GM12878 (cell line): Measurements from ENCODE around the gene JAG1. TPM values are rescaled to one million over a fixed set of nuclear protein-coding genes. Genes with fewer than 3 reads are reported as not detected.

Experiments used
- CBX5 ChIP-seq: sonication (generic); IDR thresholded peaks from 2 replicates; pipeline ENCODE4 v1.6.1; 2016; ENCODE audit warnings: low read depth, moderate library complexity, mild to moderate bottlenecking, inconsistent platforms
- GABPA ChIP-seq: IDR thresholded peaks from 2 replicates; pipeline ENCODE4 v1.6.1; 2014; ENCODE audit warnings: antibody characterized with exemption, low read depth, mild to moderate bottlenecking, inconsistent platforms
- HDGF ChIP-seq: fragments of 450-650 bp; IDR thresholded peaks from 2 replicates; pipeline ENCODE4 v1.6.1; 2016; ENCODE audit warnings: antibody characterized with exemption
- NR2C2 ChIP-seq: IDR thresholded peaks from 2 replicates; pipeline ENCODE4 v1.6.1; 2011; ENCODE audit warnings: borderline replicate concordance, low read depth; ENCODE audit not compliant: control insufficient read depth, insufficient read length
- RAD21 ChIP-seq: IDR thresholded peaks from 2 replicates; pipeline ENCODE4 v1.6.1; 2011; ENCODE audit warnings: mild to moderate bottlenecking, low read depth, low read length, moderate library complexity; ENCODE audit not compliant: insufficient read depth
- RB1 ChIP-seq: fragments of 450-650 bp; formaldehyde crosslinking; IDR thresholded peaks from 2 replicates; pipeline ENCODE4 v1.6.1; 2017; ENCODE audit warnings: mild to moderate bottlenecking, borderline replicate concordance
- SRF ChIP-seq, 2 experiments: IDR thresholded peaks; 2 replicates each; pipeline ENCODE4 v1.6.1; 2011; ENCODE audit warnings: low read depth in 2 of 2, low read length in 2 of 2, mild to moderate bottlenecking in 1 of 2, moderate library complexity in 1 of 2
- STAT3 ChIP-seq: IDR thresholded peaks from 2 replicates; pipeline ENCODE4 v1.6.1; 2011; ENCODE audit warnings: low read depth, low read length, improper control_type of control experiment
- YBX1 ChIP-seq: fragments of 450-650 bp; IDR thresholded peaks from 2 replicates; pipeline ENCODE4 v1.6.1; 2016; ENCODE audit warnings: antibody characterized with exemption
- ZBTB11 ChIP-seq: fragments of 450-650 bp; formaldehyde crosslinking; IDR thresholded peaks from 2 replicates; pipeline ENCODE4 v1.5.0; 2022; ENCODE audit warnings: mild to moderate bottlenecking, missing genetic modification characterization
- polyA plus RNA-seq, 11 experiments: library from polyadenylated mRNA; depleted of rRNA in 4 of 11; unstranded in 6 of 11; stranded (reverse) in 5 of 11; fragments of >200 nt; fragmentation: Nextera tagmentation in 4 of 11; fragmentation: Illumina TruSeq in 1 of 11; extraction: Ambion mirVana in 4 of 11; extraction: Trizol in 1 of 11; gene quantifications; 1 replicate in 1 of 11; 2 replicates in 10 of 11; pipeline versions ENCODE4 v1.2.1 to v1.2.3, GENCODE V29; 2011 to 2016; ENCODE audit warnings: inconsistent platforms in 2 of 11, missing spikeins in 2 of 11, low read depth in 1 of 11
- total RNA-seq, 4 experiments: library from RNA; depleted of rRNA in 3 of 4; stranded (reverse); fragments of >200 nt in 3 of 4; fragmentation: Illumina TruSeq in 1 of 4; extraction: Trizol in 1 of 4; gene quantifications; 2 replicates each; pipeline versions ENCODE4 v1.2.1 to v1.2.3, GENCODE V29; 2013 to 2021
- TF ChIP-seq, protein P1 (sequence below): IDR thresholded peaks from 2 replicates; pipeline ENCODE4 v1.6.1; 2012; ENCODE audit warnings: low read depth, low read length, improper control_type of control experiment
- TF ChIP-seq, protein P2 (sequence below): fragments of 450-650 bp; formaldehyde crosslinking; IDR thresholded peaks from 2 replicates; pipeline ENCODE4 v1.4.0; 2020; ENCODE audit warnings: mild to moderate bottlenecking, moderate library complexity
- TF ChIP-seq, protein P3 (sequence below): IDR thresholded peaks from 2 replicates; pipeline ENCODE4 v1.6.1; 2012; ENCODE audit warnings: low read depth, low read length, improper control_type of control experiment
- TF ChIP-seq, protein P4 (sequence below): fragments of 450-650 bp; IDR thresholded peaks from 2 replicates; pipeline ENCODE4 v1.6.1; 2017; ENCODE audit warnings: mild to moderate bottlenecking

The JAG1 gene
- total and polyA plus RNA-seq, 10 of the 15 experiments (the other 5 are each of a cell fraction or from before 2014, with no cell fraction given): 0.66 to 6.9 (median 1.8) TPM

DNA sequence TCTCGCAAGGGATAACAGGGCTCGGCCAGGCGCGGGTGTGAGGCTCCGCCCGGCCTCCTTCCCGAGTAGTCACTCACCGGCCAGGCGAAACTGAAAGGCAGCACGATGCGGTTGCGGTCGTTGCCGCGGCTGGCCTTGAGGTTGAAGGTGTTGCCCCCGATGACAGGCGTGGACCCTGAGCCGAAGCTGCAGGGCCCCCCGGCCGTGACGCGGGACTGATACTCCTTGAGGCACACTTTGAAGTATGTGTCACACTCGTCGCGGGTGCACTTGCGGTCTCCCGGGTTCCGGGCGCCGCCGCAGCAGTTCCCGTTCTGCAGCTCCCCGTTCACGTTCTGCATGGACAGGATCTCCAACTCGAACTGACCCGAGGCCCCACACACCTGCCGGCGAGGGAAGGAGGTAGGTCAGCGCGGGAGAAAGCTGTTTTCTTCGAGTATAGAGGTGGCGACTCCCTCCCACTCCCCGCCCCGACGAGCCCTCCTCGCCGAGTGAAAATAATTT, 1.1 kb downstream of the JAG1 start (continued):
- no peak for TF ChIP-seq ZBTB11 (CRISPR knock-in tag)
- no peak for TF ChIP-seq RB1
- TF ChIP-seq, protein P1, sequence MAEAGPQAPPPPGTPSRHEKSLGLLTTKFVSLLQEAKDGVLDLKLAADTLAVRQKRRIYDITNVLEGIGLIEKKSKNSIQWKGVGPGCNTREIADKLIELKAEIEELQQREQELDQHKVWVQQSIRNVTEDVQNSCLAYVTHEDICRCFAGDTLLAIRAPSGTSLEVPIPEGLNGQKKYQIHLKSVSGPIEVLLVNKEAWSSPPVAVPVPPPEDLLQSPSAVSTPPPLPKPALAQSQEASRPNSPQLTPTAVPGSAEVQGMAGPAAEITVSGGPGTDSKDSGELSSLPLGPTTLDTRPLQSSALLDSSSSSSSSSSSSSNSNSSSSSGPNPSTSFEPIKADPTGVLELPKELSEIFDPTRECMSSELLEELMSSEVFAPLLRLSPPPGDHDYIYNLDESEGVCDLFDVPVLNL: no peak
- TF ChIP-seq, protein P2, sequence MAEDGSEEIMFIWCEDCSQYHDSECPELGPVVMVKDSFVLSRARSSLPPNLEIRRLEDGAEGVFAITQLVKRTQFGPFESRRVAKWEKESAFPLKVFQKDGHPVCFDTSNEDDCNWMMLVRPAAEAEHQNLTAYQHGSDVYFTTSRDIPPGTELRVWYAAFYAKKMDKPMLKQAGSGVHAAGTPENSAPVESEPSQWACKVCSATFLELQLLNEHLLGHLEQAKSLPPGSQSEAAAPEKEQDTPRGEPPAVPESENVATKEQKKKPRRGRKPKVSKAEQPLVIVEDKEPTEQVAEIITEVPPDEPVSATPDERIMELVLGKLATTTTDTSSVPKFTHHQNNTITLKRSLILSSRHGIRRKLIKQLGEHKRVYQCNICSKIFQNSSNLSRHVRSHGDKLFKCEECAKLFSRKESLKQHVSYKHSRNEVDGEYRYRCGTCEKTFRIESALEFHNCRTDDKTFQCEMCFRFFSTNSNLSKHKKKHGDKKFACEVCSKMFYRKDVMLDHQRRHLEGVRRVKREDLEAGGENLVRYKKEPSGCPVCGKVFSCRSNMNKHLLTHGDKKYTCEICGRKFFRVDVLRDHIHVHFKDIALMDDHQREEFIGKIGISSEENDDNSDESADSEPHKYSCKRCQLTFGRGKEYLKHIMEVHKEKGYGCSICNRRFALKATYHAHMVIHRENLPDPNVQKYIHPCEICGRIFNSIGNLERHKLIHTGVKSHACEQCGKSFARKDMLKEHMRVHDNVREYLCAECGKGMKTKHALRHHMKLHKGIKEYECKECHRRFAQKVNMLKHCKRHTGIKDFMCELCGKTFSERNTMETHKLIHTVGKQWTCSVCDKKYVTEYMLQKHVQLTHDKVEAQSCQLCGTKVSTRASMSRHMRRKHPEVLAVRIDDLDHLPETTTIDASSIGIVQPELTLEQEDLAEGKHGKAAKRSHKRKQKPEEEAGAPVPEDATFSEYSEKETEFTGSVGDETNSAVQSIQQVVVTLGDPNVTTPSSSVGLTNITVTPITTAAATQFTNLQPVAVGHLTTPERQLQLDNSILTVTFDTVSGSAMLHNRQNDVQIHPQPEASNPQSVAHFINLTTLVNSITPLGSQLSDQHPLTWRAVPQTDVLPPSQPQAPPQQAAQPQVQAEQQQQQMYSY (CRISPR knock-in tag): no peak
- no peak for TF ChIP-seq NR2C2
- TF ChIP-seq STAT3: no peak
- no peak for TF ChIP-seq YBX1
- TF ChIP-seq GABPA: no peak
- TF ChIP-seq SRF (IDR thresholded peaks at IDR 0.05; ENCODE audit: low read depth in 2 of 2, low read length in 2 of 2): no peak
- TF ChIP-seq, protein P3, sequence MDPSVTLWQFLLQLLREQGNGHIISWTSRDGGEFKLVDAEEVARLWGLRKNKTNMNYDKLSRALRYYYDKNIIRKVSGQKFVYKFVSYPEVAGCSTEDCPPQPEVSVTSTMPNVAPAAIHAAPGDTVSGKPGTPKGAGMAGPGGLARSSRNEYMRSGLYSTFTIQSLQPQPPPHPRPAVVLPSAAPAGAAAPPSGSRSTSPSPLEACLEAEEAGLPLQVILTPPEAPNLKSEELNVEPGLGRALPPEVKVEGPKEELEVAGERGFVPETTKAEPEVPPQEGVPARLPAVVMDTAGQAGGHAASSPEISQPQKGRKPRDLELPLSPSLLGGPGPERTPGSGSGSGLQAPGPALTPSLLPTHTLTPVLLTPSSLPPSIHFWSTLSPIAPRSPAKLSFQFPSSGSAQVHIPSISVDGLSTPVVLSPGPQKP: no peak
- no peak for TF ChIP-seq HDGF
- no peak for TF ChIP-seq CBX5
- no peak for TF ChIP-seq RAD21
- TF ChIP-seq, protein P4, sequence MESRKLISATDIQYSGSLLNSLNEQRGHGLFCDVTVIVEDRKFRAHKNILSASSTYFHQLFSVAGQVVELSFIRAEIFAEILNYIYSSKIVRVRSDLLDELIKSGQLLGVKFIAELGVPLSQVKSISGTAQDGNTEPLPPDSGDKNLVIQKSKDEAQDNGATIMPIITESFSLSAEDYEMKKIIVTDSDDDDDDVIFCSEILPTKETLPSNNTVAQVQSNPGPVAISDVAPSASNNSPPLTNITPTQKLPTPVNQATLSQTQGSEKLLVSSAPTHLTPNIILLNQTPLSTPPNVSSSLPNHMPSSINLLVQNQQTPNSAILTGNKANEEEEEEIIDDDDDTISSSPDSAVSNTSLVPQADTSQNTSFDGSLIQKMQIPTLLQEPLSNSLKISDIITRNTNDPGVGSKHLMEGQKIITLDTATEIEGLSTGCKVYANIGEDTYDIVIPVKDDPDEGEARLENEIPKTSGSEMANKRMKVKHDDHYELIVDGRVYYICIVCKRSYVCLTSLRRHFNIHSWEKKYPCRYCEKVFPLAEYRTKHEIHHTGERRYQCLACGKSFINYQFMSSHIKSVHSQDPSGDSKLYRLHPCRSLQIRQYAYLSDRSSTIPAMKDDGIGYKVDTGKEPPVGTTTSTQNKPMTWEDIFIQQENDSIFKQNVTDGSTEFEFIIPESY: no peak
